Mesenchymal stem cell (in vitro differentiated cells and primary cell): ENCODE data around the gene DENND1B.

ENCODE experiments used
- DNase-seq: peaks from one replicate; pipeline ENCODE4 v3.0.0-alpha.2; 2013
- H2AFZ ChIP-seq: one replicate; pipeline ENCODE4 v1.6.1; 2013; ENCODE audit warnings: low read depth, mild to moderate bottlenecking, control low read depth, inconsistent platforms, low read length, moderate library complexity
- H2AK5ac ChIP-seq: 2 replicates; pipeline ENCODE4 v1.6.1; 2013; ENCODE audit warnings: low read length, moderate library complexity, mild to moderate bottlenecking, inconsistent platforms; ENCODE audit not compliant: severe bottlenecking
- H2BK120ac ChIP-seq: one replicate; pipeline ENCODE4 v1.6.1; 2013; ENCODE audit warnings: low read depth, mild to moderate bottlenecking, inconsistent platforms, low read length, moderate library complexity
- H2BK12ac ChIP-seq, 2 experiments: one replicate each; pipeline ENCODE4 v1.6.1; 2013; ENCODE audit warnings: inconsistent platforms in 2 of 2, low read length in 2 of 2, mild to moderate bottlenecking in 2 of 2, moderate library complexity in 2 of 2, control low read depth in 1 of 2
- H2BK15ac ChIP-seq: one replicate; pipeline ENCODE4 v1.6.1; 2013; ENCODE audit warnings: mild to moderate bottlenecking, low read depth, inconsistent platforms; ENCODE audit not compliant: poor library complexity, severe bottlenecking
- H2BK5ac ChIP-seq: 2 replicates; pipeline ENCODE4 v1.6.1; 2013; ENCODE audit warnings: low read depth, mild to moderate bottlenecking, low read length, control low read depth, inconsistent platforms; ENCODE audit not compliant: poor library complexity, severe bottlenecking
- H3K14ac ChIP-seq, 2 experiments: one replicate each; pipeline ENCODE4 v1.6.1; 2013; ENCODE audit warnings: inconsistent platforms in 2 of 2, low read length in 2 of 2, control low read depth in 1 of 2, mild to moderate bottlenecking in 1 of 2, moderate library complexity in 1 of 2
- H3K18ac ChIP-seq, 2 experiments: one replicate each; pipeline ENCODE4 v1.6.1; 2013; ENCODE audit warnings: inconsistent platforms in 2 of 2, low read length in 2 of 2, control low read depth in 1 of 2, low read depth in 1 of 2, mild to moderate bottlenecking in 1 of 2
- H3K23ac ChIP-seq, 2 experiments: one replicate each; pipeline ENCODE4 v1.6.1; 2013; ENCODE audit warnings: inconsistent platforms in 2 of 2, low read length in 2 of 2, mild to moderate bottlenecking in 2 of 2, moderate library complexity in 2 of 2, control low read depth in 1 of 2
- H3K27ac ChIP-seq: 2 replicates; pipeline ENCODE4 v1.5.1; 2013; ENCODE audit warnings: mild to moderate bottlenecking, moderate library complexity, low read length, control low read depth, inconsistent platforms; ENCODE audit not compliant: poor library complexity, severe bottlenecking
- H3K27me3 ChIP-seq, 2 experiments: 2 replicates each; pipeline versions ENCODE4 v1.6.1 to v1.7.0; 2013; ENCODE audit warnings: low read length in 2 of 2, mild to moderate bottlenecking in 2 of 2, moderate library complexity in 2 of 2, control low read depth in 1 of 2, inconsistent platforms in 1 of 2; ENCODE audit not compliant: control insufficient read depth in 1 of 2, insufficient read depth in 1 of 2
- H3K36me3 ChIP-seq, 2 experiments: 2 replicates each; pipeline versions ENCODE4 v1.6.1 to v1.7.0; 2013; ENCODE audit warnings: low read length in 2 of 2, control low read depth in 1 of 2, inconsistent platforms in 1 of 2, low read depth in 1 of 2, mild to moderate bottlenecking in 1 of 2; ENCODE audit not compliant: insufficient read depth in 2 of 2, control insufficient read depth in 1 of 2
- H3K4ac ChIP-seq, 2 experiments: one replicate each; pipeline ENCODE4 v1.6.1; 2013; ENCODE audit warnings: inconsistent platforms in 2 of 2, low read length in 2 of 2, mild to moderate bottlenecking in 2 of 2, moderate library complexity in 2 of 2, control low read depth in 1 of 2, low read depth in 1 of 2
- H3K4me1 ChIP-seq: 2 replicates; pipeline ENCODE4 v1.6.1; 2013; ENCODE audit warnings: low read depth, low read length, control low read depth; ENCODE audit not compliant: control insufficient read depth, insufficient read depth
- H3K4me2 ChIP-seq: 2 replicates; pipeline ENCODE4 v1.6.1; 2013; ENCODE audit warnings: low read length, mild to moderate bottlenecking, inconsistent platforms; ENCODE audit not compliant: poor library complexity, severe bottlenecking
- H3K4me3 ChIP-seq, 2 experiments: 2 replicates each; pipeline versions ENCODE4 v1.5.1 to v1.7.0; 2013; ENCODE audit warnings: low read length in 2 of 2, mild to moderate bottlenecking in 2 of 2, control low read depth in 1 of 2, low read depth in 1 of 2; ENCODE audit not compliant: insufficient read depth in 1 of 2
- H3K79me1 ChIP-seq: replicated peaks from 2 replicates; pipeline ENCODE4 v1.6.1; 2013; ENCODE audit warnings: mild to moderate bottlenecking, control low read depth, low read length, inconsistent platforms; ENCODE audit not compliant: poor library complexity, severe bottlenecking
- H3K9ac ChIP-seq: 2 replicates; pipeline ENCODE4 v1.7.0; 2013; ENCODE audit warnings: mild to moderate bottlenecking, low read length, moderate library complexity
- H3K9me3 ChIP-seq: 2 replicates; pipeline ENCODE4 v1.7.0; 2013; ENCODE audit warnings: mild to moderate bottlenecking, low read length; ENCODE audit not compliant: control insufficient read depth
- H4K8ac ChIP-seq: one replicate; pipeline ENCODE4 v1.6.1; 2013; ENCODE audit warnings: inconsistent platforms, mild to moderate bottlenecking, low read length, moderate library complexity
- H4K91ac ChIP-seq: one replicate; pipeline ENCODE4 v1.6.1; 2013; ENCODE audit warnings: mild to moderate bottlenecking, low read length, inconsistent platforms
- WGBS: methylation state at CpG from one replicate; pipeline ENCODE4 v1.1.7; 2013; ENCODE audit warnings: mixed read lengths; 5-methylcytosine and 5-hydroxymethylcytosine counted together

DENND1B gene

GRCh38 chr1:197572169-197572568, 203.1 kb downstream of the DENND1B start:
- Histone ChIP-seq H3K9me3 (peaks cover 33% of the 10 kb centered on the region), H2AK5ac (no peak overlapping the region), H3K27ac (no peak overlapping the region), H2AFZ (no peak overlapping the region), H3K23ac (no peak overlapping the region), H3K4me1 (no peaks in the 10 kb centered on the region), H2BK120ac (no peak overlapping the region), H3K4me2 (no peak overlapping the region), H3K79me1 (no peaks in the 10 kb centered on the region), H3K4ac (no peak overlapping the region), H3K14ac (peak overlapping the region in 1 of 2 experiments; percentile 48), H3K18ac (no peak overlapping the region), H2BK15ac (no peak overlapping the region), H3K4me3 (no peak overlapping the region), H4K8ac (no peak overlapping the region), H3K27me3 (no peaks in the 10 kb centered on the region), H3K36me3 (peaks cover 8 to 15% of the 10 kb centered on the region in 2 experiments), H4K91ac (no peak overlapping the region), H3K9ac (no peak overlapping the region), H2BK5ac (no peak overlapping the region), H2BK12ac (no peak overlapping the region)
- no peak for DNase-seq
- WGBS = 82% methylated on average over 10 of the region's 10 CpGs

GRCh38 chr1:197567442-197567841, 207.8 kb downstream of the DENND1B start:
- no peak overlapping the region for H3K14ac ChIP-seq
- H2BK5ac ChIP-seq = no peak overlapping the region
- H3K36me3 ChIP-seq = peaks cover 6 to 10% of the 10 kb centered on the region in 2 experiments
- no peak overlapping the region for H3K23ac ChIP-seq
- no peak overlapping the region for H2AK5ac ChIP-seq
- WGBS = 100% methylated on average over 2 of the region's 2 CpGs
- H3K4ac ChIP-seq = no peak overlapping the region
- H3K9me3 ChIP-seq = peaks cover 45% of the 10 kb centered on the region
- DNase-seq = no peak
- H2BK15ac ChIP-seq = no peak overlapping the region
- H3K27ac ChIP-seq = no peak overlapping the region
- no peaks in the 10 kb centered on the region for H3K27me3 ChIP-seq
- no peak overlapping the region for H3K18ac ChIP-seq
- no peaks in the 10 kb centered on the region for H3K4me1 ChIP-seq
- H4K8ac ChIP-seq = no peak overlapping the region
- no peak overlapping the region for H2BK12ac ChIP-seq
- H4K91ac ChIP-seq = no peak overlapping the region
- no peak overlapping the region for H3K4me3 ChIP-seq
- H3K9ac ChIP-seq = no peak overlapping the region
- no peak overlapping the region for H2AFZ ChIP-seq
- no peak overlapping the region for H3K4me2 ChIP-seq
- no peak overlapping the region for H2BK120ac ChIP-seq
- H3K79me1 ChIP-seq = no peaks in the 10 kb centered on the region

DNA sequence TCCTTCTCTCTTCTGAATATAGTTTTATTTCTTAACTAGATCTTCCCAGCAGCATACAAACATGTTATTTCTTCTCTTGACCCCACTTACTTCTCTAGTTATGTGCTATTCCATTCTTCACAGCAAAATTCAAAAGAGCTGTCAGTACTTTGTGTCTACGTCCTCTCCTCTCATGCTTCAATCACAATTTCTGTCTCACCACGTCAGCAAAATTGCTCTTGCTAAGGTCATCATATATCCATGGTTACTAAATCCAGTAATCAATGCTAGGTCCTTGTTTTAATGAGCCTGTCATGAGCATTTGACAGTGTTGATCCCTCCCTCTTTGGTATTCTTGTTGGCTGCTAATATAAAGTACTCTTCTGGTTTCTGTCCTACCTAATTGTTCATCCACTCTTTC, 214.2 kb downstream of the DENND1B start:
- Histone ChIP-seq H3K79me1 (no peaks in the 10 kb centered on the region), H3K23ac (no peak overlapping the region), H3K4me2 (no peak overlapping the region), H3K9me3 (peaks cover 5% of the 10 kb centered on the region), H4K8ac (no peak overlapping the region), H3K9ac (no peak overlapping the region), H3K18ac (no peak overlapping the region), H3K27me3 (no peaks in the 10 kb centered on the region), H2BK12ac (no peak overlapping the region), H3K36me3 (no peaks in the 10 kb centered on the region), H2AFZ (no peak overlapping the region), H2BK5ac (no peak overlapping the region), H2AK5ac (no peak overlapping the region), H3K27ac (no peak overlapping the region), H3K4me1 (no peaks in the 10 kb centered on the region), H3K14ac (no peak overlapping the region), H4K91ac (no peak overlapping the region), H2BK120ac (no peak overlapping the region), H2BK15ac (no peak overlapping the region), H3K4ac (no peak overlapping the region), H3K4me3 (no peak overlapping the region)
- DNase-seq = no peak
- WGBS = 100% methylated on average over 2 of the region's 2 CpGs

- Histone ChIP-seq H2AK5ac (no peak overlapping the region), H2BK15ac (no peak overlapping the region), H3K4ac (no peak overlapping the region), H3K27ac (no peak overlapping the region), H2AFZ (no peak overlapping the region), H3K4me2 (no peak overlapping the region), H3K23ac (no peak overlapping the region), H3K9ac (no peak overlapping the region), H4K91ac (no peak overlapping the region), H3K79me1 (no peaks in the 10 kb centered on the region), H3K36me3 (no peaks in the 10 kb centered on the region), H3K14ac (no peak overlapping the region), H3K9me3 (peaks cover 5% of the 10 kb centered on the region), H3K4me3 (no peak overlapping the region), H4K8ac (no peak overlapping the region), H2BK12ac (no peak overlapping the region), H3K4me1 (no peaks in the 10 kb centered on the region), H3K27me3 (no peaks in the 10 kb centered on the region), H2BK120ac (no peak overlapping the region), H3K18ac (no peak overlapping the region), H2BK5ac (no peak overlapping the region)
- WGBS = no CpG with 5 or more reads among the region's 1 CpG
- DNase-seq = no peak
These were observed 215.6 kb downstream of the DENND1B start for GRCh38 chr1:197559655-197560054.
